Activated B cell treated with CpG ODN at 0.5 μM for 24 hours (primary cell): ENCODE results near the gene TAF1B. TPM values are rescaled to one million over a fixed set of nuclear protein-coding genes. Genes with fewer than 3 reads are reported as not detected.

Source experiments
- ATAC-seq: fragments of 200-7000 bp; cut with Tn5 transposase; one replicate; pipeline ENCODE4 v1.10.0; 2021; ENCODE audit warnings: low read depth, mild to moderate bottlenecking, moderate library complexity
- CTCF ChIA-PET: fragments of 350-600 bp; sonication (Branson Sonifier 250); formaldehyde crosslinking; loops from one replicate; lab custom pipeline; 2021; ENCODE audit warnings: antibody characterized with exemption; lab: Charles Lee
- POLR2A ChIA-PET: fragments of 350-600 bp; sonication (Branson Sonifier 250); formaldehyde crosslinking; loops from one replicate; lab custom pipeline; 2021; ENCODE audit warnings: antibody characterized with exemption; lab: Charles Lee
- DNase-seq: peaks from one replicate; pipeline ENCODE4 v3.0.0; 2022
- H3K27ac Mint-ChIP-seq: one replicate; pipeline ENCODE4 v1.8.0; 2020; ENCODE audit warnings: mixed read lengths
- H3K27me3 Mint-ChIP-seq: one replicate; pipeline ENCODE4 v1.8.0; 2021; ENCODE audit warnings: mixed read lengths
- H3K36me3 Mint-ChIP-seq: one replicate; pipeline ENCODE4 v1.8.0; 2021; ENCODE audit warnings: low read depth, mixed read lengths
- H3K4me1 Mint-ChIP-seq: one replicate; pipeline ENCODE4 v1.8.0; 2021; ENCODE audit warnings: mixed read lengths
- H3K4me3 Mint-ChIP-seq: one replicate; pipeline ENCODE4 v1.8.0; 2020; ENCODE audit warnings: mild to moderate bottlenecking, mixed read lengths
- H3K9me3 Mint-ChIP-seq: one replicate; pipeline ENCODE4 v1.8.0; 2020; ENCODE audit warnings: mixed read lengths
- intact Hi-C: fragments of 100-400 bp; cut with micrococcal nuclease; formaldehyde crosslinking; loops from one replicate; pipeline ENCODE4 v1.15.1; 2024
- total RNA-seq: library from RNA; stranded (reverse); gene quantifications from 2 replicates; pipeline ENCODE4 v1.2.3, GENCODE V29; 2022
- TF ChIP-seq, protein P1 (sequence below): fragments of 200-600 bp; IDR thresholded peaks from one replicate; pipeline ENCODE4 v1.8.0; 2022; ENCODE audit warnings: antibody characterized with exemption, mild to moderate bottlenecking

Gene TAF1B
- total RNA-seq, 1 donor from 2014 or later: 28.7 TPM

DNA sequence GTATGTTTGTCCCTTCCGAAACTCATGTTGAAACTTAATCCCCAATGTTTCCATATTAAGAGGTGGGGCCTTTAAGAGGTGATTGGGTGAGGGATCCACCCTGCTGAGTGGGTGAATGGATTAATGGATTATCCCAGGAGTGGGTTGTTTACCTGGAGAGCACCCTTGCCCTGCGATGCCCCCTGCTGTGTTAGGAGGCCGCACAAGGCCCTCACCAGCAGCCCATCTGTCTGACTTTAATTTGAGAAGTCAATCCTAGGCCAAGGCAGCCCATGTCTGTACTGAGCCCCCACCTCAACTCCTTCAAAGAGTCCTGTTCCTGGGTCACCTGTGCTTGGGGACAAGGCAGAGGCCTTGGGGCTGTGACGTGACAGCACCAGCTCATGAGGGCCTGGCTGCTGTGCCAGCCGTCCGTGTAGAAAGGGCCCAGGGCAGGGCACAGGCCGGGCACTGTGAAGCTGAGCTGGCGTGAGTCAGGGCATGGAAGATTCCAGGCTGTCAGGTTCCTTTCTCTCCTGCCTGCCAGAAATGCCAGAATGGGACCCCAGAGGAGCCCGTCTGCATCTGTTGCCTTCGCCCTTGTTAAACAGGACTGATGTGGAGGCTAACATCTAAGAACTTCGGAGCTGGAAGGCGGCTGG is 21.3 kb upstream of the TAF1B start:
- H3K36me3 Mint-ChIP-seq: no peaks in the 10 kb centered on the region
- POLR2A ChIA-PET: no interaction called here
- H3K4me3 Mint-ChIP-seq: no peak overlapping the region
- H3K9me3 Mint-ChIP-seq: no peaks in the 10 kb centered on the region
- H3K27ac Mint-ChIP-seq: no peak overlapping the region
- ATAC-seq: no peak
- H3K27me3 Mint-ChIP-seq: peaks cover 10% of the 10 kb centered on the region
- no peaks in the 10 kb centered on the region for H3K4me1 Mint-ChIP-seq
- CTCF ChIA-PET: no interaction called here
- TF ChIP-seq, protein P1, sequence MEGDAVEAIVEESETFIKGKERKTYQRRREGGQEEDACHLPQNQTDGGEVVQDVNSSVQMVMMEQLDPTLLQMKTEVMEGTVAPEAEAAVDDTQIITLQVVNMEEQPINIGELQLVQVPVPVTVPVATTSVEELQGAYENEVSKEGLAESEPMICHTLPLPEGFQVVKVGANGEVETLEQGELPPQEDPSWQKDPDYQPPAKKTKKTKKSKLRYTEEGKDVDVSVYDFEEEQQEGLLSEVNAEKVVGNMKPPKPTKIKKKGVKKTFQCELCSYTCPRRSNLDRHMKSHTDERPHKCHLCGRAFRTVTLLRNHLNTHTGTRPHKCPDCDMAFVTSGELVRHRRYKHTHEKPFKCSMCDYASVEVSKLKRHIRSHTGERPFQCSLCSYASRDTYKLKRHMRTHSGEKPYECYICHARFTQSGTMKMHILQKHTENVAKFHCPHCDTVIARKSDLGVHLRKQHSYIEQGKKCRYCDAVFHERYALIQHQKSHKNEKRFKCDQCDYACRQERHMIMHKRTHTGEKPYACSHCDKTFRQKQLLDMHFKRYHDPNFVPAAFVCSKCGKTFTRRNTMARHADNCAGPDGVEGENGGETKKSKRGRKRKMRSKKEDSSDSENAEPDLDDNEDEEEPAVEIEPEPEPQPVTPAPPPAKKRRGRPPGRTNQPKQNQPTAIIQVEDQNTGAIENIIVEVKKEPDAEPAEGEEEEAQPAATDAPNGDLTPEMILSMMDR: no peak
- DNase-seq: no peak
- intact Hi-C loops: no loop called here

DNA sequence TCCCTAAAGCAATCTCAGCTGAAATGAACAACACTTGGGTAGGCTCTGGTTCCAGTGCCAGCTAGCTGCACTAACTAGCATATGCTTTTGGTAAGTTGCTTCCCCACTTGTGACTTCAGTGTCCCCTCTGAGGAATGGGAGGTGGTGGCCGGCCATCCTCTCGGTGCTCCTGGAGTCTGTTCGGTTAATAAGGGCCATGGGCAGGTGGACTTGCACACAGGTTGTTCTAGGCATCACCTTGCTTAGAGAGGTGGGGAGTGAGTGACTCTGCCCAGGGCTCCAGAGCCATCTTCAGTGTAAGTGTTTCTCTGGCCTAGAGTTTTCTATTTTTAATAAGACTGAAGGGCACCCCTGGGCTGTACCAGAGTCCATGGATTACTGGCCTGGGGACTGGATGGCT is 18.8 kb upstream of the TAF1B start:
- intact Hi-C loops: no loop called here
- H3K4me3 Mint-ChIP-seq: no peak overlapping the region
- no peak overlapping the region for H3K27ac Mint-ChIP-seq
- DNase-seq: no peak
- no peak for ATAC-seq
- no peaks in the 10 kb centered on the region for H3K9me3 Mint-ChIP-seq
- TF ChIP-seq, protein P1: no peak
- no peaks in the 10 kb centered on the region for H3K4me1 Mint-ChIP-seq
- H3K27me3 Mint-ChIP-seq: peaks cover 12% of the 10 kb centered on the region
- POLR2A ChIA-PET: no interaction called here
- CTCF ChIA-PET: interaction anchor here (1.2 kb wide), 1 partner anchor 11 kb away, joined by 4 read pairs; no protein-coding TSS in a partner anchor
- H3K36me3 Mint-ChIP-seq: no peaks in the 10 kb centered on the region

DNA sequence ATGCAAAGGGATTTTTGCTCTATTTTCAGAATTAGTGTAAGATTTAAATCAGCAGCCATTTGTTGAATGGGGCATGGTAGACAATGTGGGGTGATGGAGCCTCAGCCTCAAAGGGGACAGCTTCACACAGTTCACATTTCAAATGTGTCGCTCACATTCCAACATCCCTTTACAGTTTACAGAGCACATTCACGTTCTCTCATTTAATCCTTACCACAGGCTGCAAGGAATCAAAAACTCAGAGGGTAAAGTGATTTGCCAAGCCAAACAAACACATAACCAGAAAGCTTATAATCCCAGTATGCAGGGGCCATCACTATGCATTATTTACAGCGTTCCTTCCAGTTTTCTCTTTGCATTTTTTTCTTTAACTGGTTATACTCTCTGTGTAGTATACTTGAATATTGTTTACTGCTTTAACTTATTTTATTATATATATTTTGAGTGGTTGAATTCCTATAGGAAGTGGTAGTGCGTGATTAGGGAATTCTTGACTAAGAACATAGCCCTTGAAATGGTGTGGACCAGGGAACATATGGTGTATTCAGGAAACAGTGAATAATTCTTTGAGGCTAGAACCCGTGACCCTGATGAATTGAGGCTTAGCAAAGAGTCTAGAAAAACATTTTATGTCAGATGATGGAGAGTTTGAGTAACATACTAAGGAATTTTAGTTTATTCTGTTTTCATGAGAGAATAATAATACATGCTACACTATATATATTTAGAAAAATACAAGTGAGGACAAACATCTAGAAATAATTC is 18.1 kb upstream of the TAF1B start:
- TF ChIP-seq, protein P1: no peak
- CTCF ChIA-PET: no interaction called here
- Mint-ChIP-seq H3K4me1 (no peaks in the 10 kb centered on the region), H3K9me3 (no peaks in the 10 kb centered on the region), H3K27ac (no peak overlapping the region), H3K36me3 (no peaks in the 10 kb centered on the region), H3K4me3 (no peak overlapping the region), H3K27me3 (peaks cover 12% of the 10 kb centered on the region)
- no peak for DNase-seq
- no peak for ATAC-seq
- intact Hi-C loops: no loop called here
- POLR2A ChIA-PET: no interaction called here

DNA sequence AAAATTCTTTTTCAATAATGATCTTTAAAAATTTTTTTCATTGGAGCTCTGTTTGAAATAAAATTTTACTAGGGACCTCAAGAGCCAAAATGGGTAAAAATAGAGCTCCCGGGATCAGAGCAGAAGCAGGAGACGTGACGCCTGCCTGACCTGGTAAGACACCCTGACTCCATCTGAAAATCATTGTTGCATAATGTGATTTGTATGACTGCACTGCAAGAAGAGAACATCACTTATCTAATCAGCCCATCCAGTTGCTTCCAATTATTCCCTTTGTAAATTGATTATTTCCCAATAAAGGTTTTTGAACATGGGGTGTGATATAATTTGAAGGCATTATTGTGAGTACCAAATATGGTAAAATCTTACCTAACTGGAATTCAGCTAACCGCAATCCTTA is 17.1 kb upstream of the TAF1B start:
- no peak for DNase-seq
- TF ChIP-seq, protein P1: no peak
- Mint-ChIP-seq H3K9me3 (no peaks in the 10 kb centered on the region), H3K27me3 (peaks cover 9% of the 10 kb centered on the region), H3K4me1 (no peaks in the 10 kb centered on the region), H3K36me3 (no peaks in the 10 kb centered on the region), H3K4me3 (no peak overlapping the region), H3K27ac (no peak overlapping the region)
- intact Hi-C loops: no loop called here
- CTCF ChIA-PET: no interaction called here
- POLR2A ChIA-PET: no interaction called here
- ATAC-seq: no peak

DNA sequence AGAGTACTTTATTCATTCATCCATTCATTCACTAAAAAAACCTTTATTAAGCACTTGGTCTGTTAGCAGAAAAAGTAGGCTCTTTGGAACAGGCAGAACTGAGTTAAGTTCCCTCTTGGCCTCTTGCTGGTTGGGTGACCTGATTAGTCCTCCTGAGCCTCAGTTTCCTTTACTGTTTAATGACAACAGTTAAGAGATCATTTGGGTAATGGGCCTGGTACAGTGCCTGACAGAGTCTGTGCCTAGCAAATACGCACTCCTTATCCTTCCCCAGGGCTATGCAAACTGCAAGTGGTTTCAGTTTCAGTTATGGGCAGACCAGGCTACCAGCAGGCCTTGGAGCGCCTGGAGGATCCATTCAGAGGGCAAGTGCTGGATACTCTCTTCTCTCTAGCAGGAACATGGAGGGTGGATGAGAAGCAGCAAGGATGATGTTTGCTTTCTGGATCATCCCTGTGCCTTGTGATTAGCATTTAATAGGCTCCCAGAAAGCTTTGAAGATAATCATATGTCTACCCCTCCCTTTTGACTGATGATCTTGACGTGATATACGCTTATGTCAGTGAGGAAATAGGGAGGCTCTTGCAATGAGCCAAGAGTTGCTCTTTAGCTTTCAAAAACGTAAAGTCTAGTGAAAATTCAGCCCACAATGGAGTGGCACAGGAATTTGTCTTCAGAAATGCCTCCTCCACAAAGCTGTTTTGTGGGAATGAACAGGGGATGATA is 12.4 kb upstream of the TAF1B start:
- H3K27ac Mint-ChIP-seq: no peak overlapping the region
- H3K4me3 Mint-ChIP-seq: no peak overlapping the region
- ChIA-PET POLR2A (interaction anchor here (0.6 kb wide), 1 partner anchor 15 kb away, joined by 3 read pairs; no protein-coding TSS in a partner anchor), CTCF (no interaction called here)
- peaks cover 17% of the 10 kb centered on the region for H3K27me3 Mint-ChIP-seq
- no peaks in the 10 kb centered on the region for H3K9me3 Mint-ChIP-seq
- no peaks in the 10 kb centered on the region for H3K36me3 Mint-ChIP-seq
- TF ChIP-seq, protein P1: no peak
- intact Hi-C loops: no loop called here
- ATAC-seq: no peak
- no peak for DNase-seq
- no peaks in the 10 kb centered on the region for H3K4me1 Mint-ChIP-seq
